Measurements from ENCODE around the gene C16orf78.
"Not testable (repeated sequence)": the region's sequence is repeated elsewhere in the genome, so short reads cannot be mapped to it uniquely, and the experiment has no call there.

C16orf78 gene

DNA sequence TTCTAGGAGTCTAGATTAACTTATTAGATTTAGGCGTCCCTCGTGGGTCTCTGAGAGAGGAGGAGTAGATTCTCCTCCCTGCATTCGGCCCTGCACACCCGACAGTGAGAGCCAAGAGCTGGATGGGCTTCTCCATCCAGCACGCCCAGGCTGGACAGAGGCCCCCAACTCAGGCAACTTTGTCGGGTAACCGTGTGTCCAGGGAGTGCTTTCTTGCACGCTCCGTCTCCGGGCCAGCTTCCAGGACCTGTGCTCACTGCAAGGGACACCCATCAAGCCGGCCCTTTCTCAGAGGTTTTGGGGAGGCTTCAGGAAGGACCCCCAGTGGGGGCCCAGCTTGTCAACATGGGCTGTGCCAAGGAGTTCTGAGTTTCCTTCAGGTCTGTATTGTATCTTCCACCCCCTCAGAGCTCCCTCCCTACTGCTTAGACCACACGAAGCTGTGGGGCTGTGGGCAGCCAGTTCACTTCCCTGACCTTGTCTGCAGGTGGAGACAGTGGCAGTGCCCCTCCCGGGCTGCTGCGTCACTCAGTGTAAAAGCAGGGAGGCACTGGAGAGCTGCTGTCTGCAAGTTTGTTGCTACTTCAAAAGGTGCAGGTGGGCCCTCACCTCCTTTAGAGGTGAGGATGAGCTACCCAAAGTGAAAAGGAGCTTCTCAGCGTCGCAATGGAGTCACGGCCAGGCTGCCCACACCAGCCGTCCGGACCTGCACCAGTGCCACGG, 24.0 kb upstream of the C16orf78 start:
- DNase-seq (ENCODE audit: low read depth, low spot score), result no peak

DNA sequence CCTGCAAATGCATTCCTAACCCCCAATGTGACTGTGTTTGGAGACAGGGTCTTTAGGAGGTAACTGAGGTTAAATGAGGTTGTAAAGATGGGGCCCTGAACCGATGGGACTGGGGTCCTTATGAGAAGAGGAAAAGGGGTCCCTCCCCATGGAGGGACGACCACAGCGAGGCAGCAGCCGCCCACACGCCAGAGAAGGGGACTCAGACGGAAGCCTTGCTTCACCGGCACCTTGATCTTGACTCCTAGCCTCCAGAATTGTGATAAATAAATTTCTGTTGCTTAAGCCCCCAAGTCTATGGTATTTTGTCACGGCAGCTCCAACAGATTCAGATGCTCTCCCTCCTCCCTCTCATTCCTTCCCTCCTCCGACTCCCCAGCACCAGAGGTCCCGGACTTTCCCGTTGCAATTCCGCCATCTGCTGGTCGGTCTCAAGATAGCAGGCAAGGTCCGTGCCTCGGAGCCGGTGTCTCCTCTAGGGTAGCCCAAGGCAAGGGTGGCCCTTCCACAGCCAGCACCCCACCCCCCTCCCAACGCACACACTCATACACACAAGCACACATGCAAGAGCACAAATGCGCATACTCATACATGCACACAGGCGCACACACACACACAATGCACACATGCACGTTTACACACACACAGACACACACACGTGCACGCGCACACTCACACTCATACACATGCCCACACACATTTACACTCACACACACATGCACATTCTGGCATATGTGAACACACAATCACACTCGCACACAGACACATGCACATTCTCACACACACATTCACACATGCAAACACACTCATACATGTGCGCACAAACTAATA, 23.1 kb upstream of the C16orf78 start:
- DNase-seq (ENCODE audit: low read depth, low spot score), result no peak

DNA sequence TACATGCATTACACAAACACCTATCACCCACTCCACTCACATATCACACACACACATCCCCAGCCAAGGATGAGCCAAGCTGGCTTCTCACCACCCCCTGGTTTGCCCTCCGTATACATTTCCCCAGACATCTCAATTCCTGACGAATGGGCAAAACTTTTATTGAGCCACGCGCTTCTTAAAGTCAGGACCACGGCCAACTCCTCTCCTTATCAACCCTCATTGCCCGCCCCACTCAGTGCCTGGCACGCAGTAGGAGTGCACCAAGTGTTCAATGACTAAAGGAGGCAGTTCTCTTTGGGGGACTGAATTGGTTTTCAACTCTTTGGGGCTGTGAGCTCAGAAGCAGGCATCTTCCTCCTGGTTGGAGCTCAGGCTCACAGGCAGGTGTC, 22.5 kb upstream of the C16orf78 start:
- DNase-seq (ENCODE audit: low read depth, low spot score), result no peak

DNA sequence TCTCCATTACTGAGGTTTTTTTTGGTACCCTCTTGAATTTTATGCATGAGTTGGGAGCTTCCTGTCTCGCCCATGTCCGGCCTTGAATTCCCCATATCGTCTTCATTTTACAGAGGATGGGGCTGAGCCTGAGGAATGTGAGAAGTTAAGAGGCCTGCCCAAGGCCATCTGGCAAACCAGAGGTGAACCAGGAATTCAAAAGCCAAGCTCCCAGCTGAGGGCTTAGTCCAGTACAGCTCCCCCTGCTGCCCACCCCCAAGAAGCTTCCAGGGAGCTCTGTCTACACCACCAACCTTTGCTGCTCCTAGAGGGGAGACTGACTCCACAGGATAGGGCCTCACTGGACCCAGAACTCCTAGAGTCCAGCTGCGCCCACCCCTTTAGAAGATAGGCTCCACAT, 20.7 kb upstream of the C16orf78 start:
- DNase-seq (ENCODE audit: low read depth, low spot score), result no peak

DNA sequence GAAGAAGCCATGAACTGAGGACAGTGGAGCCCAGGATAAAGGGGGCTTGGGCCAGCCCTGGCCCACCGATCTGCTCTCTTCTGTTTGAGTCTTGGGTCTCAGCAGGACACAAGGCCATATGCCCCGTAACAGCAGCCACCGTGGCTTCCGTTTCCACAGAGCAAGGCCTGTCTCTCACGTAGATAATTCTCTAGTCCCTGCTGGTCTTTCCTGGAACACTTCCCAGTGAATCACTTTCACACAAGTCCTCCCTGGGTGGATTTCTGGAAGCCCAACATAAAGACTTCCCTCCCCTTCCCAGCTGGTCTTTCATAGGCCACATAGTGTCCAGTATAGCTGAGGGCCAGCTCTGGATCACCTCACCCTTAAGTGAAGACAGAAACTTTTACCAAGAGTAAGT, 19.9 kb upstream of the C16orf78 start:
- no peak for DNase-seq (ENCODE audit: low read depth, low spot score)

DNA sequence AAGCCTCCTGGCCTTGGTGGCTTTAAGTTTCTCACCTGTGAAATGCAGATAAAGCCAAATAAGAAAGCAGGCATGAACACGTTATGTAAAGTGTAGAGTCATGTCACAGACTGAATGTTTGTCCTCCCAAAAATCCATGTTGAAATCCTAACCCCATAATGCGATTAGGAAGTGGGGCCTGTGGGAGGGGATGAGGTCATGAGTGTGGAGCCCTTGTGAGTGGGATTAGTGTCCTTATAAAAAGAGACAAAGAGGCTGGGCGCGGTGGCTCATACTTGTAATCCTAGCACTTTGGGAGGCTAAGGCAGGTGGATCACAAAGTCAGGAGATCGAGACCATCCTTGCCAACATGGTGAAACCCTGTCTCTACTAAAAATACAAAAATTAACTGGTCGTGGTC, 19.5 kb upstream of the C16orf78 start:
- DNase-seq (ENCODE audit: low read depth, low spot score), result no peak

DNA sequence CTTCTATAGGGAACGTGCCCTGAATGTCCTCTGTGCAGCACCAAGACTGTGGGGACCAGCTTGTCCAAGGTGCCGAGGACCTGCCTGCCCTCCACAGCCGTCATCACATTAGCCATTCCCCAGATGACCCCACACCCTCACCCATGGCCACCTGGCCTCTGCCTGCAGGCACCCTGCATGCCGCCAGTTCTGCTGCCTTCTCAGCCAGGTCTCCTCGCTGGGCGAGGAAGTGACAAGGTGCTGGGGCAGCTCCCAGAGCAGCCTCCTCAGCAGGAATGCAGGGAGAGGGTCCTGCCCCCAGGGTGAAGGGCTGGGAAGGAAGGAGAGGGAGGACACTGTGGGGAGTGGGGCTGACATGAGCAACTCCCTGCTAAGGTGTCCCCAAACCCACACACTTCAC, 18.6 kb upstream of the C16orf78 start:
- no peak for DNase-seq (ENCODE audit: low read depth, low spot score)

DNA sequence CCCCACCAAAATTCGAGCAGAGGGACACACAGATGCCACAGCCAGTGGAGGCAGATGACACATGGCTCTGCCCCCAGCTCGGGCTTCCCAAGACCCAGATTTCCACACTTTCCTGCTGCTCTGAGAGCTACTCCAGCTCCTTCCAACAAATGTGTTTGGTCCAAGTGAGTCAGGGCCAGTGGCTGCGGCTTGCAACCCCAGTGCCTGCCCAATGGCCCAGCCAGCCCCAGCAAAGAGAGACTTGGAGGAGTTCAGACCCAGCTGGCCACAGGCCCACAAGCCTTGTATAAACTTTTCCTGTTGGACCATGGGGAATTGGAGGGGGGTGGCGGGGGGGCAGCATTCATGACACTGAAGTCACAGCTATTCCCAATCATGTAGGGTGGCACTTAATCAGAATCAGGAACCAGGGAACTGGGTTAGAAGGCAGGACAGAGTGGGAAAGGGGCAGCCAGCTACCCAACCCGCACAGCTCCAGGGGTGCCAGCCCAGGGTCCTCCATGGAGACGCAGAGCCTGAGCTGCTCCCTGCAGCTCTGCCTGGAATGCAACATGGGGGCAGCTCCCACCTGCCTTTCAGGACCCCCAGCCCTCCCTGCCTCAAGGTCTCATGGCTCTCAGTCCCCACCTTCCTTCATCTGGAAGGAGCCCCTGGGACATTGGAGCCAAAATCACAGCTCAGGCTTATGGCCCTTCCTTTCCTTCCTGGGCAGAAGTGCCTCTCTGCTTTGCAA, 17.5 kb upstream of the C16orf78 start:
- no peak for DNase-seq (ENCODE audit: low read depth, low spot score)

DNA sequence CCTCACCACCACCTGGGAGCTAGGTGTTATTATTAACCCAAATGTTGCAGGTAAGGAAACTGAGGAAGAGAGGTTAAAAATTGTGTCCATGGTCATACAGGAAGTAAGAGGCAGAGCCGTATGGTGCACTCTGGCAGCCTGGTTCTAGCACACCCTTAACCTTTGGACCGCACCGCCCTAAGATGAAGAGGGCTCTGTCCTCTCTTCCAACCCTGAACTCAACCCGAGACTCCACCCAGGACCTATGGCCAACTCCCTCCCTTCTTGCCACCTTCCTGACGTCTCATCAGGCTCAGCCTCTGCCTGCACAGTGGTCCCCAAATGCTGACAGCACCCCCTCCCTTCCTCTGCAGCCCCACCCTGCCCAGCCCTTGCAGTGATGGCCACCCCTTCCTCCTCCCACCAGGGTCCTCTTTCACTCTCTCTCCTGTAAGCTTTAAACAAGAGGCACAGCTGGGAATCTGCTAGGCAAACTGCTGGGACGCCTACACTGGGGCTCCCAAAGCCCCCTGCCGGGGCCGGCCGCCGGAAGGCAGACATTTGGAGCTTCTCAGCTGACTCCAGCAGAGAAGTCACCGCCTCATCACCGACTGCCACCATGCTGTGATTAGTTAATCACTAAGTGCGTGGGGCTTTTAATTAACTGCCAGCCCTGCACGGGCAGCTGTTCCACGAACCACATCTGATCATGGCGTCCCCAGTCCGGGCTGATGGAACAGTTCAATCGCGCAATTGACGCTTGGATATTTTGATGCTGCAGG, 16.7 kb upstream of the C16orf78 start:
- no peak for DNase-seq (ENCODE audit: low read depth, low spot score)

DNA sequence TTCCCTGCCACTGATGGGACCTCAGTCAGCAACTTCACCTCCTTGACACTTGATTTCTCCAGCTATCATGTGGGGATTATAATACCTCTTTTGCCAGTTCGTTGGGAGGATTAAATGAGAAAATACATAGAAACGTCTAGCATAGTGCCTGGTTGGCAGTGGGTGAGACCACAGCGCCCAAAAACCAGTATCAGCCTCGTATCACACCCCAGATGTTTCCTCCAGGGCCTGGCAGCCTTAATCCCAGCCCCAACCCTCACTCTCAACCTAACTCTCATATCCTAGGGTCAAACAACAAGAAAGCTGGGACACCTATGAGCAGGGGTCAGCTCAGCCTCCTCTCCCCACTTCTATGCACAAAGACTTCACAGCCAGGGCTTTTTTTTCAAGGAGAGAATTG, 14.0 kb upstream of the C16orf78 start:
- DNase-seq (ENCODE audit: low read depth, low spot score), result no peak

DNA sequence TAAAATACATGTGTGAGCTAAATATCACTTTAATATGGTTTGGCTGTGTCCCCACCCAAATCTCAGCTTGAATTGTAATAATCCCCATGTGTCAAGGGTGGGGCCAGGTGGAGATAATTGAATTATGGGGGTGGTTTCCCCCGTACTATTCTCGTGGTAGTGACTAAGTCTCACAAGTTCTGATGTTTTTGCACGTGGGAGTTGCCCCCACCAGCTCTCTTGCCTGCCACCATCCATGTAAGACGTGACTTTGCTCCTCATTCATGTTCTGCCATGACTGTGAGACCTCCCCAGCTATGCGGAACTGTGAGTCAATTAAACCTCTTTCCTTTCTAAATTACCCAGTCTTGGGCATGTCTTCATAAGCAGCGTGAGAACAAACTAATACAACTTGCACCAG, 11.9 kb upstream of the C16orf78 start:
- not testable (repeated sequence) for DNase-seq (ENCODE audit: low read depth, low spot score)

DNA sequence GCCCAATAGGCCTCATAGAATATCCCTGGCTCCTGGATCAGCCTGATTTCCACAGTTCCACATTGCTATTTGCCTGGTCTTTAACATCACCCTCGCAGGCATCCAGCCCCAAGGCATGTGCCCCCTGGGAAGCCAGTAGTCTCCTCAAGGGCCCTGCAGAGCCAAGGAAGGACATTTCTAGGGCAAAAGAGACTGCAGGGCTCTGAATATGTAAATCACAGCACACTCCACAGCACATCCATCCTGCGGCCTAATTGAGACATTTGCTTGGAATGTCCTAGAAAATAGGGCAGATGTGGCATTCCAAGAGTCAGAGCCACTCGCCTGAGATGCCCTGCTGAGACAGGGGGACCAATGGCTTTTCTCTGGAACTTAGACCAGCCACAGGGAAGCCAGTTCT, 11.4 kb upstream of the C16orf78 start:
- no peak for DNase-seq (ENCODE audit: low read depth, low spot score)

DNA sequence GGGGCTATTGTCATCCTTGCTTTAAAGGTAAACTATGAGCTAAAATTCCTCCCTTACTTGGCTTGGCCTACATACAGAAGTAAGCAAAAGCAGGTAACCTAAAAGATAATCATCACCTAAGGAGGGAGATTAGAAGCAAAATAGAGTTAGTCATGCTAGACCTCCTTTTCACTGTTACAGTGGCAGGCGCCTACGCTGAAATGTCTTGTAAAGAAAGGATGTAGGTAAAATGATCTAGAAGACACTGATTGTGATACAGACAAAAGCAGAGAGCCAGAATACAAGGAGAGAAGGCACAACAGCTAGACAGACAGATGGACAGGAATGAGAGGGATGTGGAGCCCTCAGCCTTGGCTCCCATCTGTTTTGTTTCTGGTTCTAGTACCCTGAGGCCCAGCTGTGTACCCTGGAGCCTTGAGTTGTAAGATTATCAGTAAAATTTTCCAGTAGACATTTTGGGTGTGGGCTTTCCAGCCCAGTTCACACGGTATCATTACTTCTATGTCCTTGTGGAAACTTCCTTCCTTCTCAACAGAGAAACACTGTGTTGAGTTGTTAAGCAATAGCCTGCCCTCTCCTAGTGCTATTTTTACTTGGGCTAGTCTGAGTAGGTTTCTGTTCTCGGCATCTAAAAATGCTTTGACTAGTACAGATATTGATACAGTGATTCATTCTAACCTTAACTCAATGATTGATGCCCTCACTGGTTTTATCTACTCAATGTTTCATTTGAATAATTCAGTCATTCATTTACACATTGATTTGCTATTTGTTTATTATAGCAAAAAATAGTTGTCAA, 7.7 kb upstream of the C16orf78 start:
- DNase-seq (ENCODE audit: low read depth, low spot score), result no peak

DNA sequence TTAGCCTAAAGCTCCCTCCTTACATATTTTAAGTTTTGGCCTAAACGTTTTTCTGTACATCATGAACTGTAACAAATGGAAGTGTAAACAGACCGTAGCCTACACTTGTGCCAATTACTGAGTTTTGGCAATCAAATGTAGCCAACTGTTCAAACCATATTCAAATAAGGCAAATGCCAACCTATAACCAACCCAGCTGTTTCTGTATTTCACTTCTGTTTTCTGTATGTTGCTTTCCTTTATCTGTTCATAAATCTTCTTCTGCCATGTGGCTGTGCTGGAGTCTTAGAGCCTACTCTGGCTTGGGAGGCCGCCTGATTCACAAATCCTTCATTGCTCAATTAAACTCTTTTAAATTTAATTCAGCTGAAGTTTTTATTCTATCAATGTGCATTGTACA, 6.9 kb upstream of the C16orf78 start:
- no peak for DNase-seq (ENCODE audit: low read depth, low spot score)

DNA sequence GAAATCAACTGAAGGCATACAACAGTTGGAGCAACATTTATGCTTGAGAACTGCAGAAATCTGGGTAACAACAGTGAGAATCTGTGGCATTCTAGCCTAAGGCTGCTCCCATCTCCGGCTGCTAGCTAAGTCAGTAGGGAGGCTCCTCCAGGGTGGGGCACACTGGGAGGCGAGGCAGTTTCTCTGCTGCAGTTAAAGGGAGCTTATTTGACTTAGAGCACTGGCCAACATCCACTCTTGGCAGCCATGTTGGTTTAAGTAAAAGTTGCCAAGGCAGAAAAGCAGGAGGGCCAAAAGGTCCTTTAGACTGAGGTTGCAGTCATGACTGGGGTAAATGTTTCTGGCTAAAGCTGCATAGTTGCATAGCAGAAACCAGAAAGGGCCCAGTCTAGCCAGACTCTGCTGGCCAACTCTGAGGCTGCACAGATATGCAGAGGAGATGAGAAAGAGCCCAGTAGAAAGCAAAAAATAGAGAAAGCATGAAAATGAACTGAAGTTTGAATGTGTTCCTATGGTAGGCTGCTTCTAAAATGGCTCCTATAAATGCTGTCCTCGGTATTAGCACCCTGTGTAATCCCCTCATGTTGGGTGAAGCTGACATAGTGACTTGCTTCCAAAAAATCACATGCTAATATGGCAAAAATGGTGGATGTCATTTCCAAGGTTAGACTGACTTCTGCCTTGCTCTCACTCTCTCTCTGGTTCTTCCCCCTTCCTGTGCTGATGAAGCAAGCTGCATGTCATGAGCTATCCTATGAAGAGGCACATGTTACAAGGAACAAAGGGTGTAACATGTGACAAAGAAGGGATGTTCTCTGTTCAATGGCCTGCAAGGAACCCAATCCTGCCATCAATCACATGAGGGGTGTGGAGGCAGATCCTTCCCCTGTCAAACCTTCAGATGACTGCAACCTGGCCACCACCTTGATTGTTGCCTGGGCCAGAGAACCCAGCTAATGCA, 3.7 kb upstream of the C16orf78 start:
- DNase-seq (ENCODE audit: low read depth, low spot score), result no peak

DNA sequence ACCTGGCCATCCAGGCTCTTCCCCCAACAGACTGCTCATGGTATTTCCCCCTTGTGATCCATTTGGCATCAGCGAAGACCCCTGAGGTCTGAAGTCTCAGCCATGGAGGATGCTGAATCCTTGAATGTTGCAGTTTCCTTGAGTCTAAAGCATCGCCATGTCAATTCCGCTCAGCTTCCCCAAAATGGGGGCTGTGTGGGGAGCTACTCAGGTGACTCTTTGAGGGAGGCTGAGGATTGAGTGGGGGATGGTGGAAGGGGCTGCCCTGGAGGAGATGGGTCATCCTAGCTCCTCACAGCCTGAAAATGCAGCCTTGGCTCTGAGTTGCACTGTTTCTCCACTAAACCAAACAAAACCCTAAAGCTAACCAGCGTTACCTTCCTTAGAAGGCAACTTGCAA, 2.6 kb downstream of the C16orf78 start:
- DNase-seq (ENCODE audit: low read depth, low spot score), result no peak

DNA sequence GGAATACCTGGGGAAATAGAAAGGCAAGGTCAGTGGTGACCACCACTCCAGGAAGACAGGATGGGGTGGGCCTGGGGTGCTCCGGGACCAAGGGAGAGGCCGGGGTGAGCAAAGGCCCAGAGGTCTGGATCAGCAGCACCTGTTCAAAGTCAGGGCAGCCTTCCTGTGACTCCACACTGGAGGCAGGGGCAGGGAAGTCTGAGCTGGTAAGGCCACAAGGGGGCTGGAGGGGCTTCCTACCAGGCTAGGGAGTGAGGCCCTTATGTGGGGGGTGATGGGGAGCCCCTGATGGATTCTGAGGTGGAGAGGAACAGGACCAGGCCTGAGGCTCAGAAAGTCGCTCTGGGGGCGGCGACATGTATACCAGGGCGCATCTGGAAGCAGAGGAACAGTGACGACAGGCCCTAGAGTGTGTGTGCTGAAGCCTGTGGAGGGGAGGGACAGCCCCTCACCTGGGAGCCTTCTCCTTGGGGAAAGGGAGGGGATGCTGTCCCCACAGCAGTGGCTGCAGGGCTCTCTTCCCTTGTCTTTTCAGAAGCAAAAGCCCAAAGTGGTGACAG, 3.7 kb downstream of the C16orf78 start:
- DNase-seq (ENCODE audit: low read depth, low spot score), result no peak

DNA sequence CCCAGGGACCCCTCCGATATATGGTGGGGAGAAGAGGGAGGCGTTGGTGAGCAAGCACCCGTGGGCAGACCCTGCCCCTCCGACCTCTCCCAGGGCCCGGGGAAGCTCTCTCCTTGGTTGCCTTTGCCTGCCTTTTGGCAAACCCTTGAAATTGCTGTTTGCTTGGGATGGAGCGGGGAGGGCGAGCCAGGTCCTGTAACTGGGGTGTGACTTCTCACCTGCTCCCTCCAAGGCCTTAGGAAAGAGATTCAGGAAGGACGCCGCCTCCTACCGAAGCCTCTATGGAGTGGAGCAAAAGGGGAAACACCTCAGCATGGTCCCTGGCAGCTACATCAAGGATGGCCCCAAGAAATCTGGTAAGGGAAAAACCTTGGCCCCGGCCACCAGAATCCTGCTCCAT, 4.6 kb downstream of the C16orf78 start:
- DNase-seq (ENCODE audit: low read depth, low spot score), result no peak

DNA sequence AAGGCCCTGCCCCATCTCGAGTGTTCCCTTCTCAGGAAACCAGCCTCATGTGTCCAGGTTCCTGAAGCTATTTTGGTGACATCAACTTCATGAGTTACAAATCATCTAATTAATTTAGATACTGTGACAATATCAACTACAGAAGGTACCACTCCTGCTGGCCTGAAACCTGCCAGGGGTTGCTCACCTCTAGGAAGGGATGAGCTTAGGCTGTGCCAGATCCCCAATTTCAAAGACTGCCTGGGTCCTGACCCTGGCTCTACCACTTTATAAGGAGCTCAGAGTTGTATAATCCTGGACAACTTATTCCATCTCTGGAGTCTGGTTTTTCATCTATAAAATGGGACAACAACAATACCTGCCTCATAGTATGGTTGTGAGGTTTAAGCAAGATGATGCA, 5.2 kb downstream of the C16orf78 start:
- DNase-seq (ENCODE audit: low read depth, low spot score), result no peak

DNA sequence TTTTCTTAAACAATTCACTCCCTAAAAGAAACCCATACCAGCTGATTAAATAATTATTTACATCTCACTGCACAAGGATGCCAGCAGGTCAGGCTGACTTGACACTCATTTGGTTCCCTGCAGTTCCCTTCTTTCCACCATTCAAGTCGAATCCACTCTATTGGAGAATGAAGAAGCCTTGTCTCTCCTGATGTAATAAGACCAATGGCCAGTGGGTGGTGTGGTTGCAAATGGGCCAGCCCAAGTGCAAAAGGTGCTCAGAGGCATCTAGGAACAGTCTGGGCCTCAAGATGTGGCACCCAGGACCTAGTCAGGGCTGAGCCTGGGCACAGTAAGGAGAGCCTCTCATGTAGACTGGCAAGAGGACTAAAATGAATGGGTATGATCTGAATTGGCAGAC, 9.3 kb downstream of the C16orf78 start:
- DNase-seq (ENCODE audit: low read depth, low spot score), result no peak
